Fibroblast of pulmonary artery (primary cell): ENCODE measurements around the gene TMPRSS4.

Source experiments
- DNase-seq: peaks from one replicate; pipeline ENCODE4 v3.0.0-alpha.2; 2010; ENCODE audit warnings: low read depth
- H3K4me3 ChIP-seq: replicated peaks from 2 replicates; pipeline ENCODE4 v1.5.1; 2011; ENCODE audit warnings: low read depth, mild to moderate bottlenecking, control low read depth, low read length, moderate library complexity
- TF ChIP-seq, protein P1 (sequence below): IDR thresholded peaks from 2 replicates; pipeline ENCODE4 v1.5.1; 2011; ENCODE audit warnings: mild to moderate bottlenecking, control low read depth, low read length, inconsistent platforms; ENCODE audit errors: missing control alignments

The TMPRSS4 gene

DNA sequence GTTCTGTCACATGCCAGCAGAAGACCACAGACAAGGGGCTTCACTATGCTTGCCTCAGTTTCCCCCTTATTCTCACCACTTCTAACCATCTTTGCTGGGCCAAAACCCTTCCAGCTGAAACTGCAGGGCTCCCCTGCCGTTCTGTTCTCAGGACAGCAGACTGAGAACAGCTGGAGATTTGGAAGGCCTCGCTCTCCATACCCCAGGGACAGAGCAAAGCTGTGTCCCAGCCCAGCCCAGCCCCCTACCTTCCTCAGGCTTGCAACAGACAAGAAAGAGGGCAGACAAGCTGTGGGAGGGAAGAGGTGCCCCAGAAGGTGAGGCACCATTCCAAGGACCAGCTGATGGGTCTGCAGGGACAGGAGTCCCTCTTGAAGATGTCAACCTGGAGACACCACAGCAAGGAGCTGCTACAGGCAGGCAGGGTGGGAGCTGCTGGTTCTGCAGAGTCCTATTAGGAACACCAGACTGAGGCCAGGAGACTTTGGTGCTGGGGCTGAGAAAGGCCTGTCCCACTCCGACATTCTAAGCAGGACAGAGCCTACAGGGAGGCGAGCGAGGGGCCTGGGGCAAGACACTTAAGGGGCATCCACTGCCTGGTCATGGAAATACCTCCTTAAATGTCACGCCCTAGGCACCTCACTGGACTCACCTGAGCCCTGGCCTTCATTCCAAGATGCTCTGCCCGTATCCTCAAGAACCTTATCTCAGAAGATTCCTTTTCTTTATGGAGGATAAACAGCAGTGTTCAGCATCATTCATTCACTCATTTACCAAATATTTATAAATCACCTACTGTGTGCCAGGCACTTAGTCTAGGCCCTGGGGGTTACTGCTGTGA, 92.6 kb downstream of the TMPRSS4 start:
- no peak overlapping the region for H3K4me3 ChIP-seq
- TF ChIP-seq, protein P1, sequence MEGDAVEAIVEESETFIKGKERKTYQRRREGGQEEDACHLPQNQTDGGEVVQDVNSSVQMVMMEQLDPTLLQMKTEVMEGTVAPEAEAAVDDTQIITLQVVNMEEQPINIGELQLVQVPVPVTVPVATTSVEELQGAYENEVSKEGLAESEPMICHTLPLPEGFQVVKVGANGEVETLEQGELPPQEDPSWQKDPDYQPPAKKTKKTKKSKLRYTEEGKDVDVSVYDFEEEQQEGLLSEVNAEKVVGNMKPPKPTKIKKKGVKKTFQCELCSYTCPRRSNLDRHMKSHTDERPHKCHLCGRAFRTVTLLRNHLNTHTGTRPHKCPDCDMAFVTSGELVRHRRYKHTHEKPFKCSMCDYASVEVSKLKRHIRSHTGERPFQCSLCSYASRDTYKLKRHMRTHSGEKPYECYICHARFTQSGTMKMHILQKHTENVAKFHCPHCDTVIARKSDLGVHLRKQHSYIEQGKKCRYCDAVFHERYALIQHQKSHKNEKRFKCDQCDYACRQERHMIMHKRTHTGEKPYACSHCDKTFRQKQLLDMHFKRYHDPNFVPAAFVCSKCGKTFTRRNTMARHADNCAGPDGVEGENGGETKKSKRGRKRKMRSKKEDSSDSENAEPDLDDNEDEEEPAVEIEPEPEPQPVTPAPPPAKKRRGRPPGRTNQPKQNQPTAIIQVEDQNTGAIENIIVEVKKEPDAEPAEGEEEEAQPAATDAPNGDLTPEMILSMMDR: no peak
- DNase-seq: no peak

GRCh38 chr11:118170231-118170630, 93.4 kb downstream of the TMPRSS4 start:
- TF ChIP-seq, protein P1: no peak
- DNase-seq: no peak

DNA sequence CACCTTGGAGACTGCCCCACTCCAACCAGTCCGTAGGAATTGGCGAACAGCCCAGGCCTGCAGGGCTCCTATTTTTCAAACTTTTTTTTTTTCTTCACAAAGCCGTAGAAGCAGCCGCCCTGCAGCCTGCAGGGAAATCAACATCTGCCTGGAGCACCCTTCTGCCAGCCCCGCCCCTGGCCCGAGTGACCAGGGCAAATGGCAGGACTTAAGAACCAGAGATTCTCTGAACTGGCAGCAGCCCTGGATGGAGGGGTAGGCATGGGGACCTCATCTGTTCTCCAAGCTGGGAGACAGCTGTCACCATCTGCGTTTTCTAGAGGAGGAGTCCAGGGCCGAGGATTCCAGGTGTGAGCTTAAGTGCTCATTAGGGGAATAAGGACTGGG, 94.0 kb downstream of the TMPRSS4 start:
- DNase-seq: no peak
- no peak overlapping the region for H3K4me3 ChIP-seq
- TF ChIP-seq, protein P1: no peak

More at GRCh38 chr11:118170231-118170630, 93.4 kb downstream of the TMPRSS4 start:
- H3K4me3 ChIP-seq: no peak overlapping the region
